Measurements from ENCODE around the gene NME7. TPM values are rescaled to one million over a fixed set of nuclear protein-coding genes. Genes with fewer than 3 reads are reported as not detected.
"Not testable (repeated sequence)": the region's sequence is repeated elsewhere in the genome, so short reads cannot be mapped to it uniquely, and the experiment has no call there.

Gene NME7
- total RNA-seq, 1 donor from 2014 or later, result 14.5 TPM

GRCh38 chr1:169295425-169295824, 72.2 kb downstream of the NME7 start:
- Mint-ChIP-seq H3K36me3 (ENCODE audit: low read depth) (peaks cover 20% of the 10 kb centered on the region), H3K4me3 (no peak overlapping the region), H3K9me3 (no peaks in the 10 kb centered on the region), H3K27me3 (no peaks in the 10 kb centered on the region), H3K4me1 (peaks cover 3% of the 10 kb centered on the region), H3K27ac (no peak overlapping the region)
- DNase-seq (no peak), ATAC-seq (ENCODE audit: low read depth) (no peak)
- intact Hi-C loops (cut with micrococcal nuclease), result no loop called here
- TF ChIP-seq, protein P1, sequence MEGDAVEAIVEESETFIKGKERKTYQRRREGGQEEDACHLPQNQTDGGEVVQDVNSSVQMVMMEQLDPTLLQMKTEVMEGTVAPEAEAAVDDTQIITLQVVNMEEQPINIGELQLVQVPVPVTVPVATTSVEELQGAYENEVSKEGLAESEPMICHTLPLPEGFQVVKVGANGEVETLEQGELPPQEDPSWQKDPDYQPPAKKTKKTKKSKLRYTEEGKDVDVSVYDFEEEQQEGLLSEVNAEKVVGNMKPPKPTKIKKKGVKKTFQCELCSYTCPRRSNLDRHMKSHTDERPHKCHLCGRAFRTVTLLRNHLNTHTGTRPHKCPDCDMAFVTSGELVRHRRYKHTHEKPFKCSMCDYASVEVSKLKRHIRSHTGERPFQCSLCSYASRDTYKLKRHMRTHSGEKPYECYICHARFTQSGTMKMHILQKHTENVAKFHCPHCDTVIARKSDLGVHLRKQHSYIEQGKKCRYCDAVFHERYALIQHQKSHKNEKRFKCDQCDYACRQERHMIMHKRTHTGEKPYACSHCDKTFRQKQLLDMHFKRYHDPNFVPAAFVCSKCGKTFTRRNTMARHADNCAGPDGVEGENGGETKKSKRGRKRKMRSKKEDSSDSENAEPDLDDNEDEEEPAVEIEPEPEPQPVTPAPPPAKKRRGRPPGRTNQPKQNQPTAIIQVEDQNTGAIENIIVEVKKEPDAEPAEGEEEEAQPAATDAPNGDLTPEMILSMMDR (IDR thresholded peaks at IDR 0.05), result no peak
- ChIA-PET POLR2A (no interaction called here), CTCF (no interaction called here)

- DNase-seq (no peak), ATAC-seq (ENCODE audit: low read depth) (no peak)
- intact Hi-C loops (cut with micrococcal nuclease), result no loop called here
- Mint-ChIP-seq H3K4me3 (no peak overlapping the region), H3K27ac (no peak overlapping the region), H3K9me3 (peaks cover 6% of the 10 kb centered on the region), H3K4me1 (no peaks in the 10 kb centered on the region), H3K36me3 (ENCODE audit: low read depth) (peaks cover 23% of the 10 kb centered on the region), H3K27me3 (no peaks in the 10 kb centered on the region)
- TF ChIP-seq, protein P1 (IDR thresholded peaks at IDR 0.05), result no peak
- ChIA-PET CTCF (no interaction called here), POLR2A (no interaction called here)
Observed at GRCh38 chr1:169289016-169289415, 78.6 kb downstream of the NME7 start.

DNA sequence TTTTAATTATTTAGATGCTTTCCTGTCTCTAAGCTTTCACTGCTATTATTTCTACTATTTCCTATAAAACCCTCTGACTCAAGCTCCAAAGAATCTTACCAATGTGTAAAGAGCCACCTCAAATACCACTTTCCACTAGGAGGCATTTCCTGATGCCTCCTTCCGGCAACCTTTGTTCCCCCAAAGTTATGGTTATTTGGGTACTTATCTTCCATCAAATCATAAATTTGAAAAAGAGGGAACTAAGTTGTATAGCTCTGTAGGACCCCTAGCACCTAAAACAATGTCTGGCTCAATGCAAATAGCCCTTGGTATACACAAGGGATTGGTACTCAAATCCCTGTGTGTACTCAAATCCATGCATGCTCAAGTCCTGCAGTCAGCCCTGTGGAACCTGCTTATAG, 79.6 kb downstream of the NME7 start:
- ATAC-seq (ENCODE audit: low read depth), result no peak
- peaks cover 14% of the 10 kb centered on the region for H3K9me3 Mint-ChIP-seq
- DNase-seq, result no peak
- no peak overlapping the region for H3K27ac Mint-ChIP-seq
- TF ChIP-seq, protein P1 (IDR thresholded peaks at IDR 0.05), result no peak
- POLR2A ChIA-PET, result no interaction called here
- peaks cover 27% of the 10 kb centered on the region for H3K36me3 Mint-ChIP-seq (ENCODE audit: low read depth)
- intact Hi-C loops (cut with micrococcal nuclease), result no loop called here
- no peaks in the 10 kb centered on the region for H3K4me1 Mint-ChIP-seq
- CTCF ChIA-PET, result no interaction called here
- H3K4me3 Mint-ChIP-seq, result no peak overlapping the region
- H3K27me3 Mint-ChIP-seq, result no peaks in the 10 kb centered on the region

DNA sequence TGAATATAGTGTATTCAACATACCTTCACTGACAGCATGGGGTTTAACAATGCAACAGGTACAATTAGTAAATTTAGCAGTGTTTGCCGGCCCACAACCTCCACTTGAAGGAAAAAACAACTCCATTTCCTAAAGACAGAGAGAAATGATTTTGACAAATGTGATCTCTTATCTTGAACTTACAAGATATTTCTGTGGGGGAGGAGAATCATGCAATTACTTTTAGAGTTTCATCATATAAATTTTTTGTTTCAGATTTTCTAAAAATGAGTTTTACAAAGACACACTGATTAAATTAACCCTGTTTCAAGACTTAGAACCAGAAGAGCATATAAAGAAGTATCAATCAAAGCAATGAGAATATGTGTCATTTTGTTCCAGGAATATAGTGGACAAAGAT, 80.3 kb downstream of the NME7 start:
- Mint-ChIP-seq H3K27me3 (no peaks in the 10 kb centered on the region), H3K9me3 (peaks cover 22% of the 10 kb centered on the region), H3K27ac (no peak overlapping the region), H3K4me3 (no peak overlapping the region), H3K4me1 (no peaks in the 10 kb centered on the region), H3K36me3 (ENCODE audit: low read depth) (peaks cover 32% of the 10 kb centered on the region)
- TF ChIP-seq, protein P1 (IDR thresholded peaks at IDR 0.05), result no peak
- CTCF ChIA-PET, result no interaction called here
- intact Hi-C loops (cut with micrococcal nuclease), result no loop called here
- ATAC-seq (ENCODE audit: low read depth) (no peak), DNase-seq (no peak)
- POLR2A ChIA-PET, result no interaction called here

DNA sequence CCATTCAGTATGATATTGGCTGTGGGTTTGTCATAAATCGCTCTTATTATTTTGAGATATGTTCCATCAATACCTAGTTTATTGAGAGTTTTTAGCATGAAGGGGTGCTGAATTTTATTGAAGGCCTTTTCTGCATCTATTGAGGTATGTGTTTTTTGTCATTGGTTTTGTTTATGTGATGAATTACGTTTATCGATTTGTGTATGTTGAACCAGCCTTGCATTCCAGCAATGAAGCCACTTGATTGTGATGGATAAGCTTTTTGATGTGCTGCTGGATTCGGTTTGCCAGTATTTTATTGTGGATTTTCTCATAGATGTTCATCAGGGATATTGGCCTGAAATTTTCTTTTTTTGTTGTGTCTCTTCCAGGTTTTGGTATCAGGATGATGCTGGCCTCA, 86.0 kb downstream of the NME7 start:
- H3K4me1 Mint-ChIP-seq; DNase-seq; H3K4me3 Mint-ChIP-seq; POLR2A ChIA-PET; H3K27ac Mint-ChIP-seq; ATAC-seq (ENCODE audit: low read depth); CTCF ChIA-PET; H3K27me3 Mint-ChIP-seq; intact Hi-C loops (cut with micrococcal nuclease): not testable (repeated sequence)
- Mint-ChIP-seq H3K9me3 (peaks cover 39% of the 10 kb centered on the region), H3K36me3 (ENCODE audit: low read depth) (peaks cover 35% of the 10 kb centered on the region)

DNA sequence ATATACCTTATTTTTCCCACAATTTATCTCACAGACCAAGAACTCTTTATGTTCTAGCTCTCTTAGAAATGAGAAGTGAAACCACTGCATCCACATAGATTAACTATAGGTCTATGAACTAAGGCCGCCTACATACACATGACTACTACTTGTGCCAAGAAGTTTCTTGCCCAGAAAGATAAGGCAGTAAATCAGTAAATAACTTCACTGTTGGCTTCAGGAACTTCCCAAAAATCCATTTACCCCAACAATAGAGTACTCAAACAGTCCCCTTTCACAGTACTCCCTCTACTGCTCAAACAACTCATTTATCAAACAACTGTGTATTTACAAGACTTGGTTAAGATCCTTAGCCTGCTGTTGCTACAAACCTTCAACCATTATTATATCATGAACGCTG, 96.5 kb downstream of the NME7 start:
- intact Hi-C loops (cut with micrococcal nuclease), result no loop called here
- ChIA-PET CTCF (no interaction called here), POLR2A (no interaction called here)
- Mint-ChIP-seq H3K27me3 (no peaks in the 10 kb centered on the region), H3K36me3 (ENCODE audit: low read depth) (peaks cover 4% of the 10 kb centered on the region), H3K27ac (no peak overlapping the region), H3K9me3 (peaks cover 4% of the 10 kb centered on the region), H3K4me3 (no peak overlapping the region), H3K4me1 (no peaks in the 10 kb centered on the region)
- ATAC-seq (ENCODE audit: low read depth) (no peak), DNase-seq (no peak)
- TF ChIP-seq, protein P1 (IDR thresholded peaks at IDR 0.05), result no peak

Data from activated B cell treated with CpG ODN at 0.5 μM for 24 hours (primary cell).